Suprapubic skin (tissue), 4 donors: ENCODE data around the gene IL17C. TPM values are rescaled to one million over a fixed set of nuclear protein-coding genes. Genes with fewer than 3 reads are reported as not detected.

Experiments used
- DNase-seq, 2 donors: peaks; one replicate each; pipeline ENCODE4 v3.0.0-alpha.2; 2019; ENCODE audit warnings: low spot score in 2 of 2
- H3K27ac ChIP-seq: fragments of 200-600 bp; sonication (generic); one replicate; pipeline ENCODE4 v1.5.1; 2019
- H3K27me3 ChIP-seq: fragments of 200-600 bp; sonication (generic); one replicate; pipeline ENCODE4 v1.5.1; 2019
- H3K36me3 ChIP-seq: fragments of 200-600 bp; sonication (generic); one replicate; pipeline ENCODE4 v1.5.1; 2019
- H3K4me1 ChIP-seq: fragments of 200-600 bp; sonication (generic); one replicate; pipeline ENCODE4 v1.5.1; 2019
- H3K4me3 ChIP-seq: fragments of 200-600 bp; sonication (generic); one replicate; pipeline ENCODE4 v1.5.1; 2019; ENCODE audit warnings: mild to moderate bottlenecking
- H3K9me3 ChIP-seq: fragments of 200-600 bp; sonication (generic); one replicate; pipeline ENCODE4 v1.5.1; 2019
- CTCF ChIP-seq, 2 donors: fragments of 200-600 bp in 1 of 2; fragments of 450-650 bp in 1 of 2; sonication (generic) in 1 of 2; IDR thresholded peaks; one replicate each; pipeline ENCODE4 v1.5.1; 2016 to 2019; ENCODE audit warnings: antibody characterized with exemption in 2 of 2, mild to moderate bottlenecking in 1 of 2, moderate library complexity in 1 of 2
- EP300 ChIP-seq: sonication (generic); formaldehyde crosslinking; IDR thresholded peaks from one replicate; pipeline ENCODE4 v1.6.1; 2017; ENCODE audit warnings: antibody characterized with exemption
- POLR2A ChIP-seq, 2 donors: fragments of 450-650 bp; IDR thresholded peaks; one replicate each; pipeline ENCODE4 v1.6.1; 2017; ENCODE audit warnings: antibody characterized with exemption in 2 of 2, mild to moderate bottlenecking in 2 of 2, moderate library complexity in 2 of 2
- POLR2AphosphoS5 ChIP-seq, 3 donors: sonication (generic); formaldehyde crosslinking; IDR thresholded peaks; one replicate each; pipeline ENCODE4 v1.6.1; 2017; ENCODE audit warnings: antibody characterized with exemption in 3 of 3
- WGBS: methylation state at CpG from one replicate; pipeline ENCODE4 v1.1.5; 2018; 5-methylcytosine and 5-hydroxymethylcytosine counted together
- total RNA-seq, 4 donors: library from RNA; depleted of rRNA; stranded (reverse); fragments of >200 nt; gene quantifications; one replicate each; pipeline ENCODE4 v1.1.0, GENCODE V29; 2016

The IL17C gene
- total RNA-seq, 4 donors from 2014 or later, result not detected

- H3K27ac ChIP-seq, result no peak overlapping the region
- no peaks in the 10 kb centered on the region for H3K9me3 ChIP-seq
- H3K36me3 ChIP-seq, result peaks cover 59% of the 10 kb centered on the region
- peaks cover 32% of the 10 kb centered on the region for H3K27me3 ChIP-seq
- no peak overlapping the region for H3K4me3 ChIP-seq
- WGBS, result 94% methylated on average over 10 of the region's 30 CpGs
- DNase-seq, result no peak
- TF ChIP-seq POLR2A (IDR thresholded peaks at IDR 0.05), result no peak
- TF ChIP-seq POLR2AphosphoS5 (IDR thresholded peaks at IDR 0.05), result no peak
- TF ChIP-seq CTCF (IDR thresholded peaks at IDR 0.05), result no peak
- TF ChIP-seq EP300, result no peak
- peaks cover 18% of the 10 kb centered on the region for H3K4me1 ChIP-seq
These were observed 6.3 kb upstream of the IL17C start for GRCh38 chr16:88631920-88632586.

- Histone ChIP-seq H3K4me1 (peaks cover 18% of the 10 kb centered on the region), H3K27me3 (peaks cover 37% of the 10 kb centered on the region), H3K36me3 (peaks cover 54% of the 10 kb centered on the region), H3K4me3 (no peak overlapping the region), H3K27ac (no peak overlapping the region), H3K9me3 (no peaks in the 10 kb centered on the region)
- no peak for DNase-seq
- TF ChIP-seq POLR2AphosphoS5 (IDR thresholded peaks at IDR 0.05) (no peak), EP300 (no peak), POLR2A (IDR thresholded peaks at IDR 0.05) (no peak), CTCF (IDR thresholded peaks at IDR 0.05) (no peak)
- 91% methylated on average over 11 of the region's 11 CpGs for WGBS
These were observed 5.8 kb upstream of the IL17C start for GRCh38 chr16:88632587-88632930.

- Histone ChIP-seq H3K4me3 (peak overlapping the region; percentile 50), H3K27me3 (peaks cover 49% of the 10 kb centered on the region), H3K4me1 (peaks cover 18% of the 10 kb centered on the region), H3K27ac (no peak overlapping the region), H3K9me3 (no peaks in the 10 kb centered on the region), H3K36me3 (peaks cover 42% of the 10 kb centered on the region)
- 14% methylated on average over 1 of the region's 23 CpGs for WGBS
- TF ChIP-seq CTCF (IDR thresholded peaks at IDR 0.05) (no peak), POLR2AphosphoS5 (IDR thresholded peaks at IDR 0.05) (no peak), EP300 (no peak), POLR2A (IDR thresholded peaks at IDR 0.05) (no peak)
- no peak for DNase-seq
These were observed 4.7 kb upstream of the IL17C start for GRCh38 chr16:88633684-88634140.

GRCh38 chr16:88634141-88634993, 4.0 kb upstream of the IL17C start:
- 10% methylated on average over 17 of the region's 82 CpGs for WGBS
- DNase-seq, result no peak

More at GRCh38 chr16:88634141-88634993, 4.0 kb upstream of the IL17C start:
- TF ChIP-seq POLR2A (IDR thresholded peaks at IDR 0.05) (no peak), CTCF (IDR thresholded peaks at IDR 0.05) (no peak), POLR2AphosphoS5 (IDR thresholded peaks at IDR 0.05) (no peak), EP300 (no peak)
- peaks cover 18% of the 10 kb centered on the region for H3K4me1 ChIP-seq
- H3K4me3 ChIP-seq, result peak overlapping the region; percentile 50
- peaks cover 37% of the 10 kb centered on the region for H3K36me3 ChIP-seq
- no peaks in the 10 kb centered on the region for H3K9me3 ChIP-seq
- peaks cover 55% of the 10 kb centered on the region for H3K27me3 ChIP-seq
- no peak overlapping the region for H3K27ac ChIP-seq
